ENCODE data around the gene ITGB4. TPM values are rescaled to one million over a fixed set of nuclear protein-coding genes. Genes with fewer than 3 reads are reported as not detected.
A peak's percentile ranks its signal among the peaks of the same experiment; 100 is the strongest.
"Not testable (repeated sequence)": the region's sequence is repeated elsewhere in the genome, so short reads cannot be mapped to it uniquely, and the experiment has no call there.

ITGB4 gene
- total RNA-seq, 1 donor from 2014 or later = 2.6 TPM

- peak; percentile 81 for DNase-seq (ENCODE audit: low spot score)
- ATAC-seq = peak; percentile 87
These were observed 43.6 kb downstream of the ITGB4 start, which contains the start of gene GALK1 for GRCh38 chr17:75764711-75765421. TSS of gene GALK1 (minus strand) at chr17:75765192. CDS start at chr17:75765136, 56 bp downstream.

GRCh38 chr17:75765981-75766380, 44.7 kb downstream of the ITGB4 start:
- ATAC-seq (no peak), DNase-seq (ENCODE audit: low spot score) (no peak)

GRCh38 chr17:75767881-75768280, 46.6 kb downstream of the ITGB4 start:
- no peak for ATAC-seq
- no peak for DNase-seq (ENCODE audit: low spot score)

GRCh38 chr17:75769536-75769935, 48.3 kb downstream of the ITGB4 start:
- peak; percentile 8 for ATAC-seq
- peak; percentile 42 for DNase-seq (ENCODE audit: low spot score)

GRCh38 chr17:75771334-75772281, 50.3 kb downstream of the ITGB4 start:
- DNase-seq (ENCODE audit: low spot score) = peak; percentile 82
- peak; percentile 66 for ATAC-seq

- DNase-seq (ENCODE audit: low spot score) (no peak), ATAC-seq (no peak)
These were observed 52.0 kb downstream of the ITGB4 start for GRCh38 chr17:75773121-75773807.

GRCh38 chr17:75773808-75774470, 52.7 kb downstream of the ITGB4 start:
- ATAC-seq (no peak), DNase-seq (ENCODE audit: low spot score) (no peak)

GRCh38 chr17:75774471-75774990, 53.3 kb downstream of the ITGB4 start:
- DNase-seq (ENCODE audit: low spot score) (no peak), ATAC-seq (no peak)

- no peak for DNase-seq (ENCODE audit: low spot score)
- no peak for ATAC-seq
These were observed 53.9 kb downstream of the ITGB4 start for GRCh38 chr17:75774991-75775668.

- peak; percentile 38 for DNase-seq (ENCODE audit: low spot score)
- peak; percentile 6 for ATAC-seq
These were observed 55.4 kb downstream of the ITGB4 start for GRCh38 chr17:75776386-75777295.

- DNase-seq (ENCODE audit: low spot score) = peak; percentile 18
These were observed 56.1 kb downstream of the ITGB4 start for GRCh38 chr17:75777296-75777922.

GRCh38 chr17:75778066-75778860, 57.0 kb downstream of the ITGB4 start:
- ATAC-seq; DNase-seq (ENCODE audit: low spot score): not testable (repeated sequence)

More at GRCh38 chr17:75777296-75777922, 56.1 kb downstream of the ITGB4 start:
- ATAC-seq = no peak

GRCh38 chr17:75778861-75779249, 57.6 kb downstream of the ITGB4 start:
- ATAC-seq (peak; percentile 57), DNase-seq (ENCODE audit: low spot score) (peak; percentile 75)

GRCh38 chr17:75779250-75779986, 58.2 kb downstream of the ITGB4 start:
- peak; percentile 71 for ATAC-seq
- DNase-seq (ENCODE audit: low spot score) = peak; percentile 98

GRCh38 chr17:75779987-75780889, 59.0 kb downstream of the ITGB4 start:
- no peak for ATAC-seq
- DNase-seq (ENCODE audit: low spot score) = no peak

All from left lobe of liver (tissue), 2 donors.